ENCODE measurements around the gene SPATS2L. TPM values are rescaled to one million over a fixed set of nuclear protein-coding genes. Genes with fewer than 3 reads are reported as not detected.

Gene SPATS2L
- total RNA-seq, 1 experiment from 2014 or later: 60.5 TPM

GRCh38 chr2:200443916-200444315, 137.4 kb downstream of the SPATS2L start:
- DNase-seq (ENCODE audit: low spot score): no peak

GRCh38 chr2:200444530-200444929, 138.0 kb downstream of the SPATS2L start:
- no peak for DNase-seq (ENCODE audit: low spot score)

GRCh38 chr2:200445284-200445683, 138.8 kb downstream of the SPATS2L start:
- DNase-seq (ENCODE audit: low spot score): no peak

GRCh38 chr2:200446612-200447011, 140.1 kb downstream of the SPATS2L start:
- no peak for DNase-seq (ENCODE audit: low spot score)

- DNase-seq (ENCODE audit: low spot score): no peak
Measured at GRCh38 chr2:200447139-200447855, 140.8 kb downstream of the SPATS2L start.

- no peak for DNase-seq (ENCODE audit: low spot score)
Measured at GRCh38 chr2:200448455-200448854, 142.0 kb downstream of the SPATS2L start.

- DNase-seq (ENCODE audit: low spot score): no peak
Measured at GRCh38 chr2:200449149-200449548, 142.7 kb downstream of the SPATS2L start.

GRCh38 chr2:200450288-200450687, 143.8 kb downstream of the SPATS2L start:
- DNase-seq (ENCODE audit: low spot score): no peak

GRCh38 chr2:200451511-200451910, 145.0 kb downstream of the SPATS2L start:
- DNase-seq (ENCODE audit: low spot score): no peak

- no peak for DNase-seq (ENCODE audit: low spot score)
Measured at GRCh38 chr2:200452377-200452776, 145.9 kb downstream of the SPATS2L start.

GRCh38 chr2:200453142-200453852, 146.8 kb downstream of the SPATS2L start:
- no peak for DNase-seq (ENCODE audit: low spot score)

GRCh38 chr2:200453853-200454534, 147.5 kb downstream of the SPATS2L start:
- no peak for DNase-seq (ENCODE audit: low spot score)

- no peak for DNase-seq (ENCODE audit: low spot score)
Measured at GRCh38 chr2:200454927-200455801, 148.7 kb downstream of the SPATS2L start.

GRCh38 chr2:200455958-200456421, 149.5 kb downstream of the SPATS2L start:
- no peak for DNase-seq (ENCODE audit: low spot score)

- no peak for DNase-seq (ENCODE audit: low spot score)
Measured at GRCh38 chr2:200456567-200456966, 150.1 kb downstream of the SPATS2L start.

GRCh38 chr2:200459101-200459500, 152.6 kb downstream of the SPATS2L start:
- DNase-seq (ENCODE audit: low spot score): no peak

GRCh38 chr2:200461846-200462710, 155.6 kb downstream of the SPATS2L start:
- no peak for DNase-seq (ENCODE audit: low spot score)

GRCh38 chr2:200463452-200463851, 157.0 kb downstream of the SPATS2L start:
- DNase-seq (ENCODE audit: low spot score): no peak

- no peak for DNase-seq (ENCODE audit: low spot score)
Measured at GRCh38 chr2:200466425-200467418, 160.2 kb downstream of the SPATS2L start.
